ENCODE data around the gene KIAA0753.

KIAA0753 gene

DNA sequence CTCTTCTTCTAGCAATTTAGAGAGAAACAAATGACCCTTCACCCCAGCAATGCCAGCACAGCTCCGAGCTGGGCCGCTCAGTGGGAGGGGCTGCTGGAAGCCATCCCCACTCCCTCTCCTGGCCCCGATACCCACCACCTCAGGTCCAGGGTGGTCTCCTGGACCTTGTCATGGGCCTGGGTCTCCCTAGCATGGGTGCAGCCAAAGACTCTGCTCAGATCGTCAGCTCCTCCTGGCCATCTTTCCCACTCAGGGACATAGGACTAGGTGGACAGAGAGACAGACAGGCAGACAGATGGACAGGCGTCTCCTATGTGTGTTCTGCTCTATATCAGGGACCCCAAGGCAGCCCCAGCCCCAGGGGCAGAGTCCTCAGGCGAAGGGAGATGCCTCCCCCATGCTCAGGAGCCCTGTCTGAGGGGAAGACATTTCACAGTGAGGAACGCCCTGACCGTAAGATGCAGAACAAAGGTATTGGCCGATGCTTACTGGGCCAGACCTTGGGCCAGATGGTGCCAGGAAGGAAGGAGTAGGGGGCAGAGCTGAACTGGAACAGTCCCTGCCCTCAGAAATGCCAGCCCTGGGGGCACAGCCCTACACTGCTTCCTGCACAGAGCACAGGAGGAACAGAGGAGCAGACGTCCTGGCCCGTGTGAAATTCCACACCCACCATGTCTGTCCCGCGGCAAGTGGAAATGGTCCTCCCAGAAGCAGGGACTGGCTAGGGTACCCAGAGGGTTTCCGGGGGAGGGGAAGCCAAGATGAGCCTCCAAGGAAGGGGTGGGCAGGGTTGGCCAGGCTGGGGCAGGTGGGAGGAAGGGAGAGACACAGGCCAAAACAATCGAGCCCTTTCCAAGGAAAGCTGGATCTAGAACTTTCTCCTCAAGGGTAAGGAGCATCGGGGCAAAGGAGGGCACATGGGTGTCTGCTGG, 97.2 kb downstream of the KIAA0753 start:
- Histone ChIP-seq H3K79me2 (ENCODE audit: low read length) (no peaks in the 10 kb centered on the region), H3K27me3 (ENCODE audit: low read depth, low read length) (no peaks in the 10 kb centered on the region), H2AFZ (ENCODE audit: low read depth, low read length) (no peak overlapping the region), H3K9me3 (ENCODE audit: insufficient read depth, low read length) (no peaks in the 10 kb centered on the region), H3K4me2 (ENCODE audit: low read length) (no peak overlapping the region), H3K27ac (ENCODE audit: low read length) (no peak overlapping the region), H4K20me1 (ENCODE audit: insufficient read depth, low read length) (no peaks in the 10 kb centered on the region), H3K9ac (ENCODE audit: low read length) (no peak overlapping the region), H3K36me3 (replicated peaks; ENCODE audit: low read depth, low read length) (no peaks in the 10 kb centered on the region), H3K4me3 (ENCODE audit: low read length) (no peak overlapping the region), H3K4me1 (ENCODE audit: low read length) (no peaks in the 10 kb centered on the region)
- TF ChIP-seq EZH2phosphoT487 (IDR thresholded peaks at IDR 0.05; ENCODE audit: low read depth), result no peak
- TF ChIP-seq, protein P1, sequence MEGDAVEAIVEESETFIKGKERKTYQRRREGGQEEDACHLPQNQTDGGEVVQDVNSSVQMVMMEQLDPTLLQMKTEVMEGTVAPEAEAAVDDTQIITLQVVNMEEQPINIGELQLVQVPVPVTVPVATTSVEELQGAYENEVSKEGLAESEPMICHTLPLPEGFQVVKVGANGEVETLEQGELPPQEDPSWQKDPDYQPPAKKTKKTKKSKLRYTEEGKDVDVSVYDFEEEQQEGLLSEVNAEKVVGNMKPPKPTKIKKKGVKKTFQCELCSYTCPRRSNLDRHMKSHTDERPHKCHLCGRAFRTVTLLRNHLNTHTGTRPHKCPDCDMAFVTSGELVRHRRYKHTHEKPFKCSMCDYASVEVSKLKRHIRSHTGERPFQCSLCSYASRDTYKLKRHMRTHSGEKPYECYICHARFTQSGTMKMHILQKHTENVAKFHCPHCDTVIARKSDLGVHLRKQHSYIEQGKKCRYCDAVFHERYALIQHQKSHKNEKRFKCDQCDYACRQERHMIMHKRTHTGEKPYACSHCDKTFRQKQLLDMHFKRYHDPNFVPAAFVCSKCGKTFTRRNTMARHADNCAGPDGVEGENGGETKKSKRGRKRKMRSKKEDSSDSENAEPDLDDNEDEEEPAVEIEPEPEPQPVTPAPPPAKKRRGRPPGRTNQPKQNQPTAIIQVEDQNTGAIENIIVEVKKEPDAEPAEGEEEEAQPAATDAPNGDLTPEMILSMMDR (IDR thresholded peaks at IDR 0.05; ENCODE audit: low read depth, low read length), result no peak

DNA sequence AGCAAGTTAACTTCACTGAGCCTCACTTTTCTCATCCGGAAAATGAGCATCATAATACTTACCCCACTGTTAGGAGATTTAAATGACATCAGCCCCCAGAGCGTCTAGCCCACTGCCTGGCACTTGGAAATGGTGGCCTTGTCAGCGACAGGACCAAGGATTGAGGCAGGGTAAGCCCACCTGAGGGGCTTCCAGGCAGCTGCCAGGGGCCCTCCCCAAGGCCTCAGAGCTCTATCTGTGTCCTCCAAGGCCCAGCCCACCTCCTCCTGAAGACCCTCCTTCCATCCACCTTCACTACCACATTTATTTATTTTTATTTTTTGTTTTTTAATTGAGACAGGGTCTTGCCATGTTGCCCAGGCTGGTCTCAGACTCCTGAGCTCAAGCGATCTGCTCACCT, 97.9 kb downstream of the KIAA0753 start:
- H3K36me3 ChIP-seq (replicated peaks; ENCODE audit: low read depth, low read length), result no peaks in the 10 kb centered on the region
- no peaks in the 10 kb centered on the region for H3K27me3 ChIP-seq (ENCODE audit: low read depth, low read length)
- no peak overlapping the region for H3K9ac ChIP-seq (ENCODE audit: low read length)
- H3K9me3 ChIP-seq (ENCODE audit: insufficient read depth, low read length), result no peaks in the 10 kb centered on the region
- no peak overlapping the region for H3K4me2 ChIP-seq (ENCODE audit: low read length)
- H2AFZ ChIP-seq (ENCODE audit: low read depth, low read length), result no peak overlapping the region
- no peak overlapping the region for H3K4me3 ChIP-seq (ENCODE audit: low read length)
- no peaks in the 10 kb centered on the region for H3K4me1 ChIP-seq (ENCODE audit: low read length)
- no peaks in the 10 kb centered on the region for H4K20me1 ChIP-seq (ENCODE audit: insufficient read depth, low read length)
- H3K27ac ChIP-seq (ENCODE audit: low read length), result no peak overlapping the region
- TF ChIP-seq, protein P1 (IDR thresholded peaks at IDR 0.05; ENCODE audit: low read depth, low read length), result no peak
- no peak for TF ChIP-seq EZH2phosphoT487 (IDR thresholded peaks at IDR 0.05; ENCODE audit: low read depth)
- H3K79me2 ChIP-seq (ENCODE audit: low read length), result no peaks in the 10 kb centered on the region

DNA sequence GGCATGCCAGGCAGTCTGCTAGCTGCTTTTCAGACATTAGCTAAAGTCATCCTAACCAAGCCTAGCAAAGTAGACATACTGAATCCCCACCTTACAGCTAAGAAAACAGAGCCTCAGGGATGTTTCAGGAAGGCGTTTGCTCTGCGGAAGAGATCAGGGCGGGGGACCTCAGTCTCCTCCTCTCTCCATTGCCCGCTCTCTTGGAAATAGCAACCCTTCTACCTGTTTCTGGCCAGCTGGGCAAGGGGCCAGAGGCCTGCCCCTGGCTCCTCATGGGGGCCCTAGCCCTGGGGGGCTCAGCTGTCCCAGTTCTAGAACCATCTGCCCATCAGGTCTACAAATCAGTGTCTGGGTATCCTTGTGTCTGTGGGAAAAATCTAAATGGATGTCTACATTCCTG, 98.6 kb downstream of the KIAA0753 start:
- Histone ChIP-seq H3K4me2 (ENCODE audit: low read length) (no peak overlapping the region), H3K27me3 (ENCODE audit: low read depth, low read length) (no peaks in the 10 kb centered on the region), H3K27ac (ENCODE audit: low read length) (no peak overlapping the region), H3K9me3 (ENCODE audit: insufficient read depth, low read length) (no peaks in the 10 kb centered on the region), H3K79me2 (ENCODE audit: low read length) (no peaks in the 10 kb centered on the region), H2AFZ (ENCODE audit: low read depth, low read length) (no peak overlapping the region), H3K9ac (ENCODE audit: low read length) (no peak overlapping the region), H4K20me1 (ENCODE audit: insufficient read depth, low read length) (no peaks in the 10 kb centered on the region), H3K36me3 (replicated peaks; ENCODE audit: low read depth, low read length) (no peaks in the 10 kb centered on the region), H3K4me3 (ENCODE audit: low read length) (no peak overlapping the region), H3K4me1 (ENCODE audit: low read length) (no peaks in the 10 kb centered on the region)
- no peak for TF ChIP-seq EZH2phosphoT487 (IDR thresholded peaks at IDR 0.05; ENCODE audit: low read depth)
- TF ChIP-seq, protein P1 (IDR thresholded peaks at IDR 0.05; ENCODE audit: low read depth, low read length), result no peak

DNA sequence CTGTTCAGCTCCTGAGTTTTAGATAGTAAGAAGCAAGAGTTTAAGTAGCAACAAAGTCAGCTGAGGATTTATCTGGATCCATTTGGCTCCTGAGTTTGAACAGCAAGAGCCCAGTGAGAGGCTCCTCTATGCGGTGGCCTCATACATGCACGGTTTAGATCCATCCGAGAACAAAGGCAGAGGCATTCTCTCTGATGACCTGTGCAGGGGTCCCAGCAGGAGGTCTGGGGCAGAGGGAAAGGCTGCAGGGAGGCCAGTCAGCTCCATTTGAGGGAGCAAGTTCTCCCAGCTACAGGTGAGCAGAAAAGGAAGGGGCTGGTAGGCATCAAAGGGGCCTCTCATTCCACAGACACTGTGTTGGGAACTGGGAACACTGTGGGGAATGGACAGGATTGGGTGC, 100.6 kb downstream of the KIAA0753 start:
- no peak overlapping the region for H3K4me3 ChIP-seq (ENCODE audit: low read length)
- no peak overlapping the region for H3K4me2 ChIP-seq (ENCODE audit: low read length)
- no peaks in the 10 kb centered on the region for H3K9me3 ChIP-seq (ENCODE audit: insufficient read depth, low read length)
- no peaks in the 10 kb centered on the region for H4K20me1 ChIP-seq (ENCODE audit: insufficient read depth, low read length)
- no peak overlapping the region for H2AFZ ChIP-seq (ENCODE audit: low read depth, low read length)
- H3K4me1 ChIP-seq (ENCODE audit: low read length), result no peaks in the 10 kb centered on the region
- H3K79me2 ChIP-seq (ENCODE audit: low read length), result no peaks in the 10 kb centered on the region
- TF ChIP-seq, protein P1 (IDR thresholded peaks at IDR 0.05; ENCODE audit: low read depth, low read length), result no peak
- TF ChIP-seq EZH2phosphoT487 (IDR thresholded peaks at IDR 0.05; ENCODE audit: low read depth), result no peak
- no peak overlapping the region for H3K9ac ChIP-seq (ENCODE audit: low read length)
- H3K27ac ChIP-seq (ENCODE audit: low read length), result no peak overlapping the region
- no peaks in the 10 kb centered on the region for H3K27me3 ChIP-seq (ENCODE audit: low read depth, low read length)
- H3K36me3 ChIP-seq (replicated peaks; ENCODE audit: low read depth, low read length), result no peaks in the 10 kb centered on the region
